Activated T-cell treated with anti-CD3 and anti-CD28 coated beads for 1 hour (primary cell): ENCODE data around the gene RNF157.
"Not testable (repeated sequence)": the region's sequence is repeated elsewhere in the genome, so short reads cannot be mapped to it uniquely, and the experiment has no call there.

ENCODE experiments used
- DNase-seq: peaks from one replicate; pipeline ENCODE4 v3.0.0-alpha.2; 2020; ENCODE audit warnings: low read depth

The RNF157 gene

GRCh38 chr17:76189247-76189646 is 51.0 kb downstream of the RNF157 start:
- no peak for DNase-seq

GRCh38 chr17:76188213-76189016 is 51.9 kb downstream of the RNF157 start:
- DNase-seq = no peak

- DNase-seq = not testable (repeated sequence)
Measured at GRCh38 chr17:76186774-76187173, 53.5 kb downstream of the RNF157 start.

- DNase-seq = no peak
Measured at GRCh38 chr17:76184290-76184689, 56.0 kb downstream of the RNF157 start.

GRCh38 chr17:76182016-76182764 is 58.1 kb downstream of the RNF157 start:
- peak; percentile 89 for DNase-seq

GRCh38 chr17:76179496-76180467 is 60.5 kb downstream of the RNF157 start:
- no peak for DNase-seq

GRCh38 chr17:76178124-76178523 is 62.2 kb downstream of the RNF157 start:
- no peak for DNase-seq

GRCh38 chr17:76176701-76177574 is 63.4 kb downstream of the RNF157 start:
- no peak for DNase-seq

GRCh38 chr17:76174037-76174436 is 66.3 kb downstream of the RNF157 start:
- DNase-seq = no peak

GRCh38 chr17:76173474-76173873 is 66.8 kb downstream of the RNF157 start:
- DNase-seq = no peak

- no peak for DNase-seq
Measured at GRCh38 chr17:76171706-76172105, 68.6 kb downstream of the RNF157 start.

- no peak for DNase-seq
Measured at GRCh38 chr17:76170114-76170513, 70.2 kb downstream of the RNF157 start.

GRCh38 chr17:76166906-76167305 is 73.4 kb downstream of the RNF157 start:
- no peak for DNase-seq

GRCh38 chr17:76166168-76166567 is 74.1 kb downstream of the RNF157 start:
- no peak for DNase-seq

- DNase-seq = no peak
Measured at GRCh38 chr17:76164331-76164730, 76.0 kb downstream of the RNF157 start.

GRCh38 chr17:76163919-76164318 is 76.4 kb downstream of the RNF157 start:
- DNase-seq = no peak

- no peak for DNase-seq
Measured at GRCh38 chr17:76161619-76162266, 78.5 kb downstream of the RNF157 start.

GRCh38 chr17:76160896-76161528 is 79.3 kb downstream of the RNF157 start:
- DNase-seq = no peak

- DNase-seq = no peak
Measured at GRCh38 chr17:76159157-76159556, 81.1 kb downstream of the RNF157 start.

- DNase-seq = no peak
Measured at GRCh38 chr17:76157759-76158158, 82.5 kb downstream of the RNF157 start.
